Stomach (tissue), 4 donors: ENCODE results near the gene CREB3L1.

Experiments
- CTCF ChIP-seq, 7 experiments: fragments of 450-650 bp in 4 of 7; fragments of 200-600 bp in 3 of 7; sonication (generic) in 3 of 7; IDR thresholded peaks; one replicate each; pipeline ENCODE4 v1.5.1; 2016 to 2019; ENCODE audit warnings: antibody characterized with exemption in 7 of 7, control low read depth in 2 of 7, mild to moderate bottlenecking in 1 of 7
- POLR2A ChIP-seq, 4 donors: fragments of 450-650 bp; IDR thresholded peaks; one replicate each; pipeline ENCODE4 v1.6.1; 2016; ENCODE audit warnings: antibody characterized with exemption in 4 of 4, control low read depth in 2 of 4, mild to moderate bottlenecking in 1 of 4, moderate library complexity in 1 of 4

GRCh38 chr11:46246521-46246920, 30.9 kb upstream of the CREB3L1 start:
- TF ChIP-seq CTCF (IDR thresholded peaks at IDR 0.05) (no peak), POLR2A (IDR thresholded peaks at IDR 0.05) (no peak)
